ENCODE results near the gene FLT4.
"Not testable (repeated sequence)": the region's sequence is repeated elsewhere in the genome, so short reads cannot be mapped to it uniquely, and the experiment has no call there.

DNA sequence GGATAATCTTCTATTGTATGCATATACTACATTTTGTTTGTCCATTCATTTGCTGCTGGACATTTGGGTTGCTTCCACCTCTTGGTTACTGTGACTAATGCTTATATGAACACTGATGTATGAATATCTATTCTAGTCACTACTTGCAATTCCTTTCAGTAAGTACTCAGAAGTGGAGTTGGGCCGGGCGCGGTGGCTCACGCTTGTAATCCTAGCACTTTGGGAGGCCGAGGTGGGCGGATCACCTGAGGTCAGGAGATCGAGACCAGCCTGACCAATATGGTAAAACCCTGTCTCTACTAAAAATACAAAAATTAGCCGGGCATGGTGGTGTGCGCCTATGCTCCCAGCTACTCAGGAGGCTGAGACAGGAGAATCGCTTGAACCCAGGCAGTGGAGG lies 28.9 kb upstream of the FLT4 start:
- TF ChIP-seq FOXP2 (optimal IDR thresholded peaks at IDR 0.05; ENCODE audit: control extremely low read depth, extremely low read length, insufficient read depth); EZH2 (IDR thresholded peaks at IDR 0.05); POLR2AphosphoS5 (IDR thresholded peaks at IDR 0.05; ENCODE audit: borderline replicate concordance, low read depth, low read length): not testable (repeated sequence)

Measured in SK-N-MC (cell line).